TTC549 (cell line): Measurements from ENCODE around the gene CDK2AP2.
"Not testable (repeated sequence)": the region's sequence is repeated elsewhere in the genome, so short reads cannot be mapped to it uniquely, and the experiment has no call there.

Experiments
- FAIRE-seq: peaks from 2 replicates; lab custom pipeline; 2012; peaks lifted over from hg19 to GRCh38; lab: Jason Lieb, UNC

Gene CDK2AP2

GRCh38 chr11:67507864-67508485, at the start of gene CDK2AP2:
Gene CDK2AP2, minus strand, starts transcription at chr11:67508162. Its CDS starts 80 bp downstream, at chr11:67508082.
- FAIRE-seq: peak; percentile 87

DNA sequence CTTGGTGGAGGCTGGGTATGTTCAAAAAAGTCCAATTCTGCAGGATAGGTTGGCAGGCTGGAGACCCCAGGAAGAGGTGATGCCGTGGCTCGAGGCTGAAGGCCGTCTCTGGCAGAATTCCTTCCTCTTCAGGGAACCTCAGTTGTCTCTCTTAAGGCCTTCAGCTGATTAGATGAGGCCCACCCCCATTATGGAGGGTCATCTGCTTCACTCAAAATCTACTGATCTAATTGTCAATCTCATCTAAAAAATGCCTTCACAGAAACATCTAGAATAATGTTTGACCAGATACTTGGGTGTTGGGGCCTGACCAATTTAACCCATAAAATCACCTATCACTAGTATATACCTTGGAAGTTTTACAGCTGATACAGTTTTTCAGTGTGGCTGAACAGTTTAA, 48.3 kb upstream of the CDK2AP2 start:
- no peak for FAIRE-seq

- not testable (repeated sequence) for FAIRE-seq
These were observed 43.7 kb upstream of the CDK2AP2 start for GRCh38 chr11:67551697-67552096.

DNA sequence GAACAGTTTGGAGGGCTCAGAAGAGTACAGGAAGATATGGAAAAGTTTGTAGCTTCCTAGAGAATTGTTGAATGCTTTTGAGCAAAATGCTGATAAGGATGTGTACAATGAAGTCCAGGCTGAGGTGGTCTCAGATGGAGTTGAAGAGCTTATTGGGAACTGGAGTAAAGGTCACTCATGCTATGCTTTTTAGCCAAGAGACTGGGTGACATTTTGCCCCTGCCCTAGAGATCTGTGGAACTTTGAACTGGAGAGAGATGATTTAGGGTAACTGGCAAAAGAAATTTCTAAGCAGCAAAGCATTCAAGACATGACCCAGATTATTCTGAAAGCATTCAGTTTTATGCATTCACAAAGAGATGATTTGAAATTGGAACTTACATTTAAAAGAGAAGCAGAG, 43.2 kb upstream of the CDK2AP2 start:
- FAIRE-seq: no peak

GRCh38 chr11:67548555-67549110, 40.7 kb upstream of the CDK2AP2 start:
- FAIRE-seq: no peak

DNA sequence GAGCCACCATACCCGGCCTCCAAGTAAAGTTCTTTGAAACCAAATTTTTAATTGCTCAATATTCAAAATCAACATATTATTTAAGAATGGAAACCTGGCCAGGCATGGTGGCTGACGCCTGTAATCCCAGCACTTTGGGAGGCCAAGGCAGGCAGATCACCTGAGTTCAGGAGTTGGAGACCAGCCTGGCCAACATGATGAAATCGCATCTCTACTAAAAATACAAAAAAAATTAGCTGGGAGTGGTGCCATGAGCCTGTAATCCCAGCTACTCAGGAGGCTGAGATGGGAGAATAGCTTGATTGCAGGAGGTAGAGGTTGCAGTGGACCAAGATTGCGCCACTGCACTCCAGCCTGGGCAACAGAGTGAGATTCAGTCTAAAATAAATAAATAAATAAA, 40.1 kb upstream of the CDK2AP2 start:
- not testable (repeated sequence) for FAIRE-seq

DNA sequence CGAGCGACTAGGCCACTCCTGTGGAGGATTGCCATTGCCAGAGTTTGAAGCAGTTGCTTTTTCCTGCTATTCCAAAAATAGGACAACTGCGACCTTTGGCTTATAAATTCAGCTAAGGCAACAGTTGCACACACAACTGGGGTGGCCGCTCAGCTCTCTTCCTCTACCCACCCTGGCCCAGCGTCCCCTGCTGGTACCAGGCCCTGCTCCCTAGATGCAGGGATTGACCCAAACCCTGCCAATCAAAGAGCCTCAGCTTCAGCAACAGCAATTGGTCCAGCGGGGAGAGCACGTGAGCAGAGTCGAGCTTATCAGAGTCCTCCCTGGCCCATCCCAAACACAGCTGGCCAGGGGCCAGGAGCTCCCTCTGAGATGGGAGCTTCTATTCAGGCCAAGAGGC, 37.3 kb upstream of the CDK2AP2 start:
- FAIRE-seq: no peak

GRCh38 chr11:67544616-67545242, 36.8 kb upstream of the CDK2AP2 start:
- FAIRE-seq: no peak

GRCh38 chr11:67543585-67543984, 35.6 kb upstream of the CDK2AP2 start:
- no peak for FAIRE-seq

DNA sequence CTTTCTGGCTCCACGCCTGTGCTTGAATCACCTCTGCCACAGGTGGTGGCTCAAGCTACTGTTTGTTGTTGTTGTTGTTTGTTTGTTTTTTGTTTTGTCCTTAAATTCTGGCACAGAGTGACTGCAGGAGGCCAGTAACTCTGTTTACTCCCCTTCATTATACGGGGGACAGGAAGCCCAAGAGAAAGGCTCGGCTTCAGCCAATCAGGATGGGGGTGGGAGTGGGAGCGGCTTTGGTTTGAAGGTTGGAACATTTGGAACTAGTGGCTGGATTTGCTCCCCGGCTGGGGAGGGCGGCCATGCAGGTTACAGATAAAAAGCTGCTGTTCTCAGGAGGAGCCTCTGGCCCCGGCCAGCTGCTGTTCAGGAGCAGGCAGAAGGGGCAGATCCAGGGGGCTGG, 35.0 kb upstream of the CDK2AP2 start:
- FAIRE-seq: no peak

DNA sequence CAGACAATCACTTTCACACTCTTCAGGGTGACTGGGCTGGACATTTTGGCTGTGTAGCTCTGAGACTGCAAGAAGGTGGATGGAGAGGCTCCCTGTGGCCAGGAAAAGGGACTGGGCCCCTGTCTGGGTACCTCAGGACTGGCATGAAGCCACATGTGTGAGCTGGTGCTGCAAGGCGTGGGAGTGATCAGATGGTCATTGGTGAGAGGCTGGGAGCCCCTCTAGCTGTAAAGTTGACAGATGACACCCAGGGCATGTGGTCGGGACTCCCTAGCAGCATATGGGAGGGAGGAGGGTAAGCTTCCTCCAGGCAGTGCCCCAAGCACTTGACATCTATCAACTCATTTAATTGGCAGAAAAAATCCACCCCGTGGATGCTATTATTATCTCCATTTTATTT, 34.2 kb upstream of the CDK2AP2 start:
- no peak for FAIRE-seq

DNA sequence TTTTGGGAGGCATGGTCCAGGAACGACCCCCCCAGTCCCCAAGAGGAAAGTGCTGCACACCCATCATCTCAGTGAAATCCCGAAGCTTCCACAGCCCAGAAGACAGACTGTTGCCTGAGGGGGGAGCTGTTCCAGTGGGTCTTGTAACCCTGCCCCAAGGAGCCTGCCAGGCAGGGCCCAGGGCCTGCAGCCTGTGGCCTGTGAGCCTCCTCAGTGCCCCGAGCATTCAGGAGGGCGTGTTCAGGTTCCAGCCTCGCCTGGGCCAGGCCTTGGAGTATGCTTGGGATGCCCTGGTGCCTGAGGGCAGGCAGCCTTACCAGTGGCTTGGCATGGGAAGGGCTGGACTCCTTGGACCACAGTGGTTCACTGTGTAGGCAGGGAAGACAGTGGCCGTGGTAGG, 33.2 kb upstream of the CDK2AP2 start:
- FAIRE-seq: no peak

DNA sequence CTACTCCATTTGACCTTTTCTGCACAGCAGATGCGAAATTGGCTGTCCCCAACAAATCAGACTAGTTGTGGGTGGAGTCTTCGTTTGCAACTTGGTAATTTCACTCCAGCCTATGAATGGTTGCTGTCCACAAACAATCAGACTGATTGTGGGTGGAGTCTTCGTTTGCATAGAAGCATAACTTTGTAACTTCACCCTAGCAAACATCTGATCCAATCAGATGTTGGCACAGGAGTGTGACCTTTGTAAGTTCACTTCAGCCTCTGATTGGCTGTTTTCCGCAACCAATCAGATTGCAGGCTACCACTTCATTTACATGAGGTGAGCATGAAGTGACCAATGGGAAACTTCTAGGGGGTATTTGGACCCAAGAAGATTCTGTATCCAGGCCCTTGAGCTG, 31.6 kb upstream of the CDK2AP2 start:
- no peak for FAIRE-seq

DNA sequence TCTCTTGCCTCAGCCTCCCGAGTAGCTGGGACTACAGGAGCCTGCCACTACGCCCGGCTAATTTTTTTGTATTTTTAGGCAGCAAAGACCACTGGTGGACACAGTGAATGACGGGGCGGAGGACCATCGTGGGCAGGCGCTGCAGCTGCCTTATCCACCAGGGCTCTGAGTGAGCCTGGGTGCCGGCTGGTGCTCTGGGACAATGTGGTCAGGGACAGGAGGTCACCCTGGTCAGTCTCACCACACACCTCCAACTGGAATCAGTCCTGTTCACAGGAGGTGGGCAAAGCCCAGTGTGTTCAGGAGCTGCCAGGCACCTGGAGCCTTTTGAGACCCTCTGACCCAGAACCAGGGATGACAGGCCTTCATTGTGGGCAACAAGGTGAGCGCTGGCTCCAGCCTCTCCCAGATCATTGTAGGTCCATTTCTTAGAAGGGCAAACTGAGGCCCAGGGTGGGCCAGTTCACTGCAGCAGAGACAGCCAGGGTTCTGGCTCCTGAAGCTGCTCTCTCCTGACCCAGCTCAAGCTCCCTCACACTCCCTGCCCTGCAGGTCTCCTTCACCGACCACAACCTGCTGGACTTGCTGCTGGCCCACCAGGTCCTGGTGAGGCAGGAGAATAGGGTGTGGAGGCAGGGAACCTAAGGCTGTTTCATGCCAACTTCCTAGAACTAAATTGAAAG, 31.0 kb upstream of the CDK2AP2 start:
- no peak for FAIRE-seq

DNA sequence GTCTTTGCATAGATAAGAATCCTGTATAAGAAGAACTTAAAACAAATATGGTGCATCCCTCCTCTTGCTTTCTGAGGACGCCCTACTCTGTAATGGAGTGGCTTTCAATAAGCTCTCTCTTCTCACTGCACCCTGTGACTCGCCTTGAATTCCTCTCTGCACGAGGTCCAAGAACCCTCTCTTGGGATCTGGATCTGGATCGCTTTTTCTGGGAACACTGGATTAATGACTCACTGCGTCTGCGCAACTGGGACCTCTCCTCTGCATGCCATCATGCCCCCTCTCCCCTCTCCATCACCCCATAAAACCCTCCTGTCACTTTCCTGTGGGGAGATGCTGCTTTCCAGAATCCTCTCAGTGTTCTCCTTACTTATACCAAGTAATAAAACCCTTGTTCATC, 30.3 kb upstream of the CDK2AP2 start:
- FAIRE-seq: no peak

GRCh38 chr11:67535561-67535960, 27.6 kb upstream of the CDK2AP2 start:
- no peak for FAIRE-seq

GRCh38 chr11:67534070-67534679, 26.2 kb upstream of the CDK2AP2 start:
- FAIRE-seq: no peak

DNA sequence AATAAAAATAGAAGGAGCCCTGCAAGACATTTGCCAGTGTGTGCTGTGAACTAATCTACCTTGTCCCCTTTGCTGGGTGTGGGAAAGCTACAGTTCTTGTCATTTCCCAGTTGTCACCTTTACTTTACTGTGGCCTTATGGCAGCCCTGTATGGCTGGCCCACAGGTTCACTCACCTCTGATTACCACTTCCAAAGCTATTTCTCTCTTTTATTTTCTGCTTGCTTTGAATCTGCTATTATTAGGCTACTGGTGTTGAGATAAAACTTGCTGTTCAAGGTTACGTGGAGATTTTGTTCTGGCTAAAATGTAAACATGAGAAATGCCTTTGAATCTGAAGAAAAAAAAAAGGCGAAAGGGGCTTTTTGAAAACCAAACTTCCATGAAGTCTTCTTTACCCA, 24.9 kb upstream of the CDK2AP2 start:
- FAIRE-seq: no peak

DNA sequence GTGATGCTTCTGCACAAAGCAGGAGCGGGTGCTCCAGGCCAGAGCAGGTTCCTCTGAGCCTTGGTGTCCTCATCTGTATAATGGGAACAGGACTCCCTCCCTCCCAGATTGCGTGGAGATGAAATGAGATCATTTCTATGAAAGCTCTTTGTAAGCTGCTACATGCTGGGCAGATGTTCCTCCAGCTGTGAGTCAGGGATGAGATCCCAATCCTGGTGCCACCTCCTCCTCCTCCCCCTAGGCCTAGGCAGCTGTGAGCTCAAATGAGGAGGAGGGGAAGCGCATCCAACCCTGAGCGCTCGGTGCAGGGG, 22.3 kb upstream of the CDK2AP2 start:
- no peak for FAIRE-seq

DNA sequence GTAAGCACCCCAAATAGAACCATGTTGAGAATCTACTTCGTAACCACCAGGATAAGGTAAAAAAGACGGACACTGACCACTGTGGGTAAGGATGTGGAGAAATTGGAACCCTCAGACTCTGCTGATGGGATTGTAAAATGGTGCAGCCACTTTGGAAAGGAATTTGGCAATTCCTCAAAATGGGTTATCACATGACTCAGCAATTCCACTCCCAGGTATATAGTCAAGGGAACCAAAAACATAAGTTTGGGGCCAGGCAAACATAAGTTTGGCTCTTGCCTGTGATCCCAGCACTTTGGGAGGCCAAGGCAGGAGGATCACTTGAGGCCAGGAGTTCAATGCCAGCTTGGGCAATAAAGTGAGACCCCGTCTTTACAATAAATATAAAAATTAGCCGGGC, 20.4 kb upstream of the CDK2AP2 start:
- no peak for FAIRE-seq

DNA sequence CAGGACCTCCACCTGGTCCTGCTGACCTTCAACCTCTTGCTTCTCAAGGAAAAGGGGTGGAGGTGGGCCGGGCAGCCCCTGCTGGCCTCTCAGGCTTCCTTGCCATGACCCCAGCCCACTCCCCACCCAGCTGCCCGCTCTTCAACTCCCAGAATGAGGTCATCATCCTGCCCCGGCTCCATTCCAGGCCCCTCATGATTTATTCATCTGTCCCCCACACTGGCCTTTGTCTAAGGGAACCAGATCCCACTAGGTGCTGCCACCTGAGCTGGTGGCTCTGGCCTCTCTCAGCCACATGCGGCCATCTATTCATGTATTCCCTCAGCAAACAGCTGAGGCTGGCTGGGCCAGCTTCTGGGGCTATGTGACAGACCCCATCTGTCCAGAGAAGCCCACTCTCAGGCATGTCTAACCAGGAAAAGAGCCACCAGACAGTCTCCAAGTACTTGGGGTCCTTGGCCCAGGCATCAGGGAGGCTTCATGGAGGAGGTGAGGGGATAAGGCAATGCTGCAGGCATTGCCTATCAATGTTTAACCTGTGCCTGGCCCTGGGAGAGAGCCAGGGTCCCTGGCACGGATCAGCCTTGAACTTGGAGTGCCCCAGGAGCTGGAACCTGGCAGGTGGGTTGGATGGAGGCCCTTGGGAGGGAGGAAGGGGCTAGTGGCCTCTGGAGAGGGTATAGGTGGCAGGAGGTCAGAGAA, 17.5 kb upstream of the CDK2AP2 start:
- FAIRE-seq: no peak

DNA sequence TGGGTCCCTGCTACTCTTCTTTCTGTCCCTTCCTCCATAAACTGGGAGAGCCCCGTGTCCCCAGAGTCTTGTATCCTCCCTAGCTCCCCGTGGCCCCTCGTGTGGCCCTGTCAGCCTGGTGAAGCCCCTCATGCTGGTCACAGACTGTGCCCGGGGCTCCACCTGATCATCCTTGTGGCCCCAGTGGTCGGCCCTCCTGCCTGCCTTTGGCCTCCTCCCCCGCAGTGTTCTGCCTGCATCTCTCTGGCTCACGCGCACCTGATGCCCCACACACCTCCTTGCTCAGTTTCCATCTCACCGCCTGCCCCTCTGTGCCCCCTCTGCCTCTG, 16.5 kb upstream of the CDK2AP2 start:
- FAIRE-seq: no peak
